Eye (tissue), 1 donor: ENCODE results near the gene PDLIM1.
A peak's percentile ranks its signal among the peaks of the same experiment; 100 is the strongest.

Experiments used
- DNase-seq: peaks from one replicate; pipeline ENCODE4 v3.0.0-alpha.2; 2015

PDLIM1 gene

GRCh38 chr10:95314192-95314918, 23.6 kb upstream of the PDLIM1 start:
- DNase-seq, result no peak

DNA sequence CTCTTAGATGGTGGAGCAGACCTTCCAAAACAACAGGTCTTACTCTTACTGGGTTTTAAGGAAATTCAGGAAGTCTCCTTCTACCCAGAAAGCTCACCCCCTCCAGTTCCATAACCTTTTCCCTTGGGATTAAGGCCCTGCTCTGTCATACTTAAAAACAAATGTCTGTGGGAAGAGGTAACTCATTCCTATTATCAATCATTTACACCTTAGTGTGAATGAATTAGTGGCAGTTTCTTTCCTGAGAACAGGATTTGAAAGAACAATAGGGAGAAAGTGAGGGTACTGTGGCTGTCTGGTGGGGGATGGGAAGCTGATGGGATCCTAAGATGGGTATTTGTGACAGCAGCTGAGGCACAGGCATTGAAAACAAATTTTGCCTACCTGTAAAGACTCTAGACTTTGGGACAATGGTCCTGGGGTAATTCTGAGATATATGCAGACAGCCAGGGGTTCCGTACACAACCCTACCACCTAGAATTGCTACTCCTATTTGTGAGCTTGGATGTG, 22.2 kb upstream of the PDLIM1 start:
- no peak for DNase-seq

GRCh38 chr10:95312257-95312656, 21.5 kb upstream of the PDLIM1 start:
- no peak for DNase-seq

DNA sequence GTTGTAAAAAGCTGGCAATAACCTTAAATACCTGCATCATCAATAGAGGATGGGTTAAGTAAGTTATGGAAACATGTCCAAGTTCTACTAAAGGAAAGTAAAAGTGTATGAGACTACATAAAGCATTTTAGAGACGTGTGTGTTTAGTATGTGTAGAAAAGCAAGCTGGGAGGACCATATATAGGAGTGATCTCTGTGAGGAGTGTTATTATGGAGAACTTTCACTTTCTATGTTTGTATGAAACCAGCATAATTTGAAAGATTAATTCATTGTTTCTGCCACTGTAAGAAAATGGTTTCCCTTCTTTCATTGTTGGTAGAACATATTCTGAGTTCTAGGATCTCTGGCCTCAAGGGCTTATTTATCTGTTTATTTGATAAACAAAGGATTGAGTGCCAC, 19.2 kb upstream of the PDLIM1 start:
- DNase-seq, result no peak

DNA sequence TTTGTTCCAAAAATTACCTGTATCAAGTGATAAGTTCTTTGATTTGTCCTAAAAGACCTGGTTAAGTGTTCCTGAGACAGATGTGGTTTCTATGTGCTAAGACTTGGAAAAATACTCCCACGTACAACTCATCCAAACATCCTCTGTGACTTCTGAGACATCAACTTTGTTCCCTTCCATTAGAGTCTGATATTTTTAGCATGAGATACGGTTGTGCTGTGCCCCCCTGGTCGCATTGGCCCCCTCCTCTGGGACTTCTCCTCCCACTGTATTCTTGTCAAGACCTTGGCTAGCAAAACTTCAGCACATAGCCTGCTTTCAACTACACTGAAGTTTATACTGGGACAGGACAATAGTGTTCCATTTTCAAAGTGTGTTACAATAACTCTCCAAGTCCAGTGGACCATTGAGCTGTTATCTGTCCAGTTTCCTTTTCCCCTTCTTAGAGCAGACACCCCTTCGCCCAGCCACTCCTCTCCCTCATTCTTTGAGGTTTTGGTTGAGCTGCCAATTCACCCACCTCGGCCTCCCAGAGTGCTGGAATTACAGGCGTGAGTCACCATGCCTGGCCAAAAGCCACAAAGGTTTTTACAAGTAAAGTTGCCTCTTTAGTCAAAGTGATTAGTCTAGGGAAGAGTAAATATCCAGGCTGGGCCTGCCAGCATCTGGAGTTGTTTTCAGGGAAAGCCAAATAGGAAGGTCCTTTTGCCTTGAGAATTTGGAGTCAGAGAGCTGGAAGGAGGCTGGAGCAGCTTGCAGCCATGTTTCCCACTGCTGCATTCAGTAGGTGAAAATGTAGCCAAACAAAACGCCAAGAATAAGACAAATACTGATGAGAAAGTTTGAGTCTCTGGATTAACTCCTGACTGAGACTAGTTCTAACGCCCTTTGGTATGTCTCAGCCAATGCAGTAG, 17.8 kb upstream of the PDLIM1 start:
- DNase-seq, result no peak

GRCh38 chr10:95306851-95307250, 16.0 kb upstream of the PDLIM1 start:
- no peak for DNase-seq

- no peak for DNase-seq
Observed at GRCh38 chr10:95306318-95306650, 15.5 kb upstream of the PDLIM1 start.

DNA sequence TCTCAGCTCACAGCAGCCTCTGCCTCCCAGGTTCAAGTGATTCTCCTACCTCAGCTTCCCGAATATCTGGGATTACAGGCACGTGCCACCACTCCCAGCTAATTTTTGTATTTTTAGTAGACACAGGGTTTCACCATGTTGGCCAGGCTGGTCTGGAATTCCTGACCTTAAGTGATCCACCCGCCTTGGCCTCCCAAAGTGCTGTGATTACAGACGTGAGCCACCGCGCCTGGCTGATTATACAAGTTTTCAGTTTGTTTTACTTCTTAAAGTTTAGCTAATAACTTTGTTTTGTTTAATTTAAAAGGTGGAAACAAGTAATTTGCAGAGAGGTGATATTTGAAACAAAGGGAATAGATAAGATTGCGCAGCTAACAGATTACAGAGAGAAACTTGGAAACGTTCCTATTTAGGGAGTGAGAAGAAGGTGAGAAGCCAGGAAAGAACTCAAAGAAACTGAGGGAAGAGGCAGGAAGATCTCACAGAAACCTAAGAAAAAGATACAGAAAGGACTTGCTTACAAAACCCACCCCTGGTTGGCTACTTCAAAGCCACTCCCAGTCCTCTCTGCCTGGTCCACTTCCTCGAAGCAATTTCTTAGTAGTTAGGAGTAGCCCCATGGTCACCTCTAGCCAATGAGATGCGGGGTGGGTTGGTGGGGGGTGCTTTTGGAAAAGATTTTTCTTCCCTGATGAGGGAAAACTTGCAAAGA, 15.0 kb upstream of the PDLIM1 start:
- DNase-seq, result no peak

DNA sequence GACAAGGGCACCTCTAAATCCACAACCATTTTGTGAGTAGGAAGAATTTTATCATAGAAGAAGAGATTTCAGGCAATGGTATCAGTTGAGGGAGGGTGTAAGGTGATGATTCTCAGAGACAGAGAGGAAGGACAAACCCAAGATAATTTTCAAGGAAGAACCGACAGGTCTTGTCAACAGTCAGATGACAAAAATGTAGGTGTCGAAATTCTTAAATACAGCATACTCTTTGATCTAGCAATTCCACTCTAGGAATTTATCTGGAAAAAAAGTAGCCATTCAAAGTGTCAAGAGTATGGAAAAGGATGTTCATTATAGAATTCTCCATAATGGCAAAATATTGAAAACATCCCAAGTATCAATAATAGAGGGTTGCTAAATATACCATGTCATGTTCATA, 14.2 kb upstream of the PDLIM1 start:
- no peak for DNase-seq

GRCh38 chr10:95304463-95304862, 13.7 kb upstream of the PDLIM1 start:
- DNase-seq, result no peak

- no peak for DNase-seq
Observed at GRCh38 chr10:95303950-95304349, 13.1 kb upstream of the PDLIM1 start.

DNA sequence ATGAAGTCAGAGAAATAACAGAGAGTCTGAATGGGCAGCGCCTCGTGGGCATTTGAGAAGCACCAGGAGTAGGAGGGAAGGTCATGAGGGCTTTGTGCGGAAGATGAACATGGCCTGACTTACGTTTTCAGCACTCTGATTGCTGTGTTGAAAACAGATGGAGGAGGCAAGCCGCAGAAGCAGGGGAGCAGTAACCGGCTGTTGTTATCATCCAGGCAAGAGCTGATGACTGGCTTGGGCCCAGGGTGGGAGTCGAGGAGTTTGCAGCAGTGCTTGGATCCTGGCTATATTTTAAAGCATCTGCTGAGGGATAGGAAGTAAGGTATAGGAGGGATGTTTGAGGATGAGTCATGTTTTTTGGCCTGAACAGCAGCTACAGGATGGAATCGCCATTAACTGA, 12.7 kb upstream of the PDLIM1 start:
- DNase-seq, result no peak

- DNase-seq, result no peak
Observed at GRCh38 chr10:95300022-95300539, 9.3 kb upstream of the PDLIM1 start.

DNA sequence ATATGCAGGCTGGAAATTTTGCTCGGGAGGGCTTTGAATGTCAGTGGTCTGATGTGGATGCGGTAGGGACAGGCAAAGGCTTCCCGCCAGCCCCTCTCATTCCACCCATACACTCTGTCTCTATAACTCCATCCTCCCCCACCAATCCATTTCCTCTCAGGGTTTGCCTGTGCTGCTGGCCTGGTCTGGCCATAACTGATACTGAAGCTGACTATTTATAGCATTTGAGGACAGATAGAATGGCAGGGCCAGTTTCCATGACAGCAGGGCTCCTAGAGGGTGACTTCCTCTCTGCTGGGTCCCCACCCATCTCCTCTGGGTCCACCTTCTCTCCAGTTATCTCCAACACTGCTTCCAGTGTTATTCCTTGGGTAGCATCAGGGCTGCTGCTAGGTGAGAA, 6.6 kb upstream of the PDLIM1 start:
- DNase-seq, result no peak

GRCh38 chr10:95296764-95297163, 6.0 kb upstream of the PDLIM1 start:
- DNase-seq, result no peak

DNA sequence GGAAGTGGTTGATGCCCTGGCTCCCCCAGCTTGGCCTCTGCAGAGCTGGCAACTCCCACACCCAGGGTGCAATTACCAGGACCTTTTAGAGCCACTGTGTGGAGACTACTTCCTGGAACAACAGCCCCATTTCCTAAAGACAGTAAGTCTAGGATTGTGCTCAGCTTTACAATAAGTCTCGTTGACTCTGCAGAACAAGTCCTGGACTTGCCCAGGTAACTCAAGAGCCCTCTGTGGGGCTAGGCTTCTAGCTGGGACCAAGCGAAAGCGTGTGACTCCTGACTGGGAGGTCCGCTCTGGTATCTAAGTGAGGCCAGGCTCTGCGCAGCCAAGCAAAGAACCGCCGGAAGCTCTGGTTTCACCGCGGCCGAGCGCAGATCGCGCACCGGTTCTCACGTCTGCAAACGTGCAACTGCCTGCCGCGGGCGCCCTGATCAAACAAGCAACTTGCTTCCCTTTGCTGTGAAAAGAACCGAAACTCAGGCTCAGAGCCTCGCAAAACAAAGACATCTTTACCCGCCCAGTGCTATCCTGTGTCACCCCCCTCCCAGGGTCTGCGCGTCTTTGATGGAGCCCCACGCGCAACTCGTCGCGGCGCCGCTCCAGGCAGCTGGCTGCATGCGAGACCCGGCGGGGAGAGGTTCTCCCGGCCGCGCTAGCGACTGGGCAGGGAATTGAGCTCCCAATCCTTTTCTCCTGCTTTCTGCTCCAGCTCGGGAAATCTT, 4.4 kb upstream of the PDLIM1 start:
- DNase-seq, result peak; percentile 83

DNA sequence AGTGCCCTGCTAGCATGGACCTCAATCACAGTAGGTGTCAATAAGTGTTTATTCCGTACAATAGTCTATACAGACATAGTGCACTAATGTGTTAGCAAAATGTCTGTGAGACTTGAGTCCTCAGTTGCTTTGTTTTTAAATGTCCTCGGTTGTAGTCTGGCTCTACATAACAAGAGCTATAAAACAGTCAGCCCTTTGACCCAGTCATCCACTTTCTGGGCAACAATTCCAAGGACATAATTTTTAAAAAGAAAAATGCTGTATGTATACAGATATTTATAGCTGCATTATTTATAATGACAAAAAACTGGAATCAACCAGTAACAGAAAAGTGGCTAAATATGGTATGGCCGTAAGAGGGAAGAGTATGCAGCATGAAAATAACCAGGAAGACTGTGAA, 2.8 kb upstream of the PDLIM1 start:
- no peak for DNase-seq

DNA sequence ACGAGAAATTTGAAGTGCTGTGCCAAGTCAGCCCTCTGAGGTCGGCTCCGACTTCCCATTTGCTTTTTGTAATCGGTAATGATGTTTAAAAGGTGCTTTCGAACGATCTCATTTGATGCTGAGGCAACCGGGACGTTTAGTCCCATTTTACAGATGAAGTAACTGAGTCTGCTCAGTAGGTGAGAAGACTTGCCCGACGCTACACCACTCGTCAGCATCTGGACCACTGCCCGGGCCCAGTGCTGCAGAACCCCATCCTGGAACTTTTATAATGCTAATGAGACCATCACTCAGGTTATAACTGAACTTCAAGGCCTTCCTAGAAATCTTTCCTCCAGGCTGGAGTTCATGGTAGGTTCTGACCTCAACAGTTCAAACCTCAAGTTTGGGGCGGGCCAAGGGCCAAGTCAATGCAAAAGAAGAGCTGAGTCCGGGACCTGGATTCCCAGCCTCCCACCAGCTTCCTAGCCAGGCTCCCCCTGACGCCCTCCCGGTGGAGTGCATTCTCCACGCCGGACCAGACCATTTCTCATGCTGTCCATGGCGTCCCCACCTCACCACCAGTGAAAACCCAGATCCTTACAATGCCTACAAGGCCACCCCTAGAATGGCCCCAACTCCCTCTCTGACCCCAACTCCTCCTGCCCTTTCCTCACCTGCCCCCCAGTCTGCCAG, 699 bp upstream of the PDLIM1 start:
- no peak for DNase-seq

DNA sequence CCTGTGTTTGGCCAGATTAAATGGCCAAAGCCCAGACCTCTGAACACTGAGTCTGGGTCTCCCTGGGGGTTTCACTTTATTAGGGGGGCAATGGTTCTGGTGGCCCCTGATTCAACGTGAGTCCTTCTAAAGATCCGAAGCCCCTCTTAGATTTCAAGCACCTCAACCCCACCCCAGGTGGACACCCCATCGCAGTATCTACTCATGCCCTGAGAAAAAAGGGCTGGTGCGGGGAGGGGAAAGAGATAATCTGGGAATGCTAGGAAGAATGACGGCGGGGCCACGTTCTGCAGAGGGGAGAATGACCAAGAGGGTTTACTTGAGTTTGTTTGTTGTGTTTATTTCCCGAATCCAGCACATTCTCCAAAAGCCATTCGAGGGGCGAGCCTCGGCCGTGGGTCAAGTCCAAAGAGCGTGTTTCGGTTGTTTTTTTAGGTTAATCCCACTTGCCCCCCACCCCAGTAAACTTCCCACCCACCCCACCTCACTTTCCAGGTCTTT, 832 bp downstream of the PDLIM1 start:
- DNase-seq, result peak; percentile 29

DNA sequence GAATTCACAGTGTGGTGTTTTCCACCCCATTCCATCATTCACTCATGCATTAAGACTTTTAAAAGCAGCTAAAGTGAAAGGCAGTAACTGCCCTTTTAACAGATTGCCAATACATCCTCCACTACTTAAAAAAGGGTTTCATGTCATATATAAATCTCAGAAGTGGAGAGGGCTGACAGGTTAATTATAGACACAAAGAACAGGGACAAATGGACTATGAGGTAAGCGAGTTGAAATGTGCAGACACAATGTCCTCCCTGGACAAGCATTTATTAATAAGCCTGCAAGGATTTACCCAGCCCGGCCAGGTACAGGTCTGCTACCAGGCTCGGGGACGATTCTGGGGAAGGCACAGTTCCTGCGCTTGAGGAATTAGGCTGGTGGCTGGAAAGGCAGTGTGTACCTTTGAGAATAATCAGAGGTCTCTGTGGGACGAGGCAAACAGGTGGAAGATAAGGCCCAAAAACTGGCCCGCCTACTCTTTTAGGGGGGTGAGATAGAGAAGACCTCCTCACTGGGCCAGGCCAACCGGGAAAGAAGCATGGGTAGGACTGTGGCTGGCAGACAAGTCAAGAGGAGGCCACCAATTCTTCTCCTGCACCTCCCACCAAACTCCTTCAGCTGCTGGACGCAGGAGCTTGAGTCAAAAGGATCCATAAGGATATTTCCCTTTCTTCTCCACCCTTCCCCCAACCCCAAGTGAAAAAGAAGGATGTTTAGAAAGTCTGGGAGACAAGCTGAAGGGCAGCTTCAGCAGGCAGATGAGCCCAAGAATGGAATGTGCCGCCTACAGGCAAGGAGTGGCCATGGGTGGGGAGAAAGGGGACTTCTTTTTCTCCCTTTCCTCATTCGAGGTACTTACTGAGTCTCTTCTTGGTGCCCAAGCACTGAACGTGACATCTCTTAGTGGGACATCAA, 1.5 kb downstream of the PDLIM1 start:
- peak; percentile 61 for DNase-seq

DNA sequence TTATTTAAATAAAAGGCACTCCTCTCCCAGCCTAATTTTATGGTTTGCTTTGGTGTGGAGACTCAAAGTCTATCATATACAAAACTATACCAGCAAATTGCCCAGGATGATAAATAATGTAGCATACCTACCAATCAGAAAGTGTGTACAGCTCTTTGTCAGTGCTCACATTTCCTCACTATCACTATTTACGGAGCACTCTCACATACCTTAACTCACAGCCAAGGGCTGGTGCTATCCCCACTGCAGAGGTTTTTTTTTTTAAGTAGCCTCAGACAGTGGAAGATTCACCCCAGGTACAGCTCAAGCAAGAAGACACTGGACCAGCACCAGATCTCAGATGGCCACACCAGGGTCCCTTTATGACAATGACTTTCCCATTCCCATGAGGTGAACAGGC, 2.5 kb downstream of the PDLIM1 start:
- DNase-seq, result no peak
